Nephron progenitor cell (in vitro differentiated cells): Measurements from ENCODE around the gene RAB9B.

ENCODE experiments used
- DNase-seq: peaks from one replicate; pipeline ENCODE4 v3.0.0; 2021
- H3K27ac Mint-ChIP-seq: 2 replicates; pipeline ENCODE4 v1.8.0; 2021; ENCODE audit warnings: mild to moderate bottlenecking, moderate library complexity, mixed read lengths
- H3K27me3 Mint-ChIP-seq: 2 replicates; pipeline ENCODE4 v1.8.0; 2021; ENCODE audit warnings: mild to moderate bottlenecking, low read depth, mixed read lengths; ENCODE audit not compliant: poor library complexity
- H3K36me3 Mint-ChIP-seq: 2 replicates; pipeline ENCODE4 v1.8.0; 2021; ENCODE audit warnings: low read depth, mixed read lengths
- H3K4me1 Mint-ChIP-seq: 2 replicates; pipeline ENCODE4 v1.8.0; 2021; ENCODE audit warnings: mixed read lengths
- H3K4me3 Mint-ChIP-seq: 2 replicates; pipeline ENCODE4 v1.8.0; 2021; ENCODE audit warnings: mild to moderate bottlenecking, moderate library complexity, mixed read lengths
- H3K9me3 Mint-ChIP-seq: 2 replicates; pipeline ENCODE4 v1.8.0; 2021; ENCODE audit warnings: mild to moderate bottlenecking, moderate library complexity, mixed read lengths
- TF ChIP-seq, protein P1 (sequence below): fragments of 200-600 bp; sonication (generic); IDR thresholded peaks from 2 replicates; pipeline ENCODE4 v1.5.0; 2021; ENCODE audit warnings: antibody characterized with exemption

RAB9B gene

DNA sequence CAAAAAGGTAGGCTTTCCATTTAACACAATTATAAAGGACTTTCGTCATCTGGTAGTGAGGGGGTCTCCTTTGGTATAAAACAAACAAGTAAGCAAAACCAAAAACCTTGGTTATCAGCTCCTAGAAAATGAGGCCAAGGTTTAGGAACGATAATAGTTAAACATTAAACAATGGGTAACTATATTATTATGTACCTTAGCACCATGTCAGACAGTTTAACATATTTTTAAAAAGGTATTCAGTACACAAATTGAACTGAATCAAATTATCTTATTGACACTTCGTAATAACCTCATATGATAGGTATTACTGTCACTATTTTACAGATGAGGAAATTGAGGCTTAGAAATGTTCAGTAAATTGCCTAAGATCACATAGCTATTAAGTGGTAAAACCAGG is 32.1 kb upstream of the RAB9B start:
- Mint-ChIP-seq H3K9me3 (peaks cover 39% of the 10 kb centered on the region), H3K4me3 (no peak overlapping the region), H3K36me3 (peaks cover 10% of the 10 kb centered on the region), H3K27ac (no peak overlapping the region), H3K27me3 (no peaks in the 10 kb centered on the region), H3K4me1 (peaks cover 14% of the 10 kb centered on the region)
- DNase-seq: no peak
- TF ChIP-seq, protein P1, sequence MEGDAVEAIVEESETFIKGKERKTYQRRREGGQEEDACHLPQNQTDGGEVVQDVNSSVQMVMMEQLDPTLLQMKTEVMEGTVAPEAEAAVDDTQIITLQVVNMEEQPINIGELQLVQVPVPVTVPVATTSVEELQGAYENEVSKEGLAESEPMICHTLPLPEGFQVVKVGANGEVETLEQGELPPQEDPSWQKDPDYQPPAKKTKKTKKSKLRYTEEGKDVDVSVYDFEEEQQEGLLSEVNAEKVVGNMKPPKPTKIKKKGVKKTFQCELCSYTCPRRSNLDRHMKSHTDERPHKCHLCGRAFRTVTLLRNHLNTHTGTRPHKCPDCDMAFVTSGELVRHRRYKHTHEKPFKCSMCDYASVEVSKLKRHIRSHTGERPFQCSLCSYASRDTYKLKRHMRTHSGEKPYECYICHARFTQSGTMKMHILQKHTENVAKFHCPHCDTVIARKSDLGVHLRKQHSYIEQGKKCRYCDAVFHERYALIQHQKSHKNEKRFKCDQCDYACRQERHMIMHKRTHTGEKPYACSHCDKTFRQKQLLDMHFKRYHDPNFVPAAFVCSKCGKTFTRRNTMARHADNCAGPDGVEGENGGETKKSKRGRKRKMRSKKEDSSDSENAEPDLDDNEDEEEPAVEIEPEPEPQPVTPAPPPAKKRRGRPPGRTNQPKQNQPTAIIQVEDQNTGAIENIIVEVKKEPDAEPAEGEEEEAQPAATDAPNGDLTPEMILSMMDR: no peak

DNA sequence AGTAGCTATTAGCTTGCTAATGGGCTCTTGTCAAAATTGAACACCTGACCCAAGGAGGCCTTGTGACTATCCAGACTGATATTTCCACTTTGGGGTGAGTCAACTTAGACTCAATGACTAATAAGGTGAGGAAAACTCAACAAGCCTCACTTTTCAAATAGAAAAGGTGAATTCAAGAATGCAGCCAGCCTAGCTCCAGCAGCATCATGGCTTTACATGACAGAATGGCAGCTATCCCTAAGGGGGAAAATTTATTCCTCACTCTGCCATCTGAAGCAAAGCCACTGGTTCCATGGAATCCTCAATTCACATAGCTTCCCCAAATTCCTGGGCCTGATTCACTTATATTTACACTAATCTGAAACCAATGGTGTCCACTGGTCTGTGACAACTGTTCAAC is 29.1 kb upstream of the RAB9B start:
- Mint-ChIP-seq H3K4me3 (no peak overlapping the region), H3K9me3 (peaks cover 33% of the 10 kb centered on the region), H3K27ac (no peak overlapping the region), H3K4me1 (peaks cover 14% of the 10 kb centered on the region), H3K27me3 (peaks cover 10% of the 10 kb centered on the region), H3K36me3 (peaks cover 5% of the 10 kb centered on the region)
- TF ChIP-seq, protein P1: no peak
- no peak for DNase-seq

DNA sequence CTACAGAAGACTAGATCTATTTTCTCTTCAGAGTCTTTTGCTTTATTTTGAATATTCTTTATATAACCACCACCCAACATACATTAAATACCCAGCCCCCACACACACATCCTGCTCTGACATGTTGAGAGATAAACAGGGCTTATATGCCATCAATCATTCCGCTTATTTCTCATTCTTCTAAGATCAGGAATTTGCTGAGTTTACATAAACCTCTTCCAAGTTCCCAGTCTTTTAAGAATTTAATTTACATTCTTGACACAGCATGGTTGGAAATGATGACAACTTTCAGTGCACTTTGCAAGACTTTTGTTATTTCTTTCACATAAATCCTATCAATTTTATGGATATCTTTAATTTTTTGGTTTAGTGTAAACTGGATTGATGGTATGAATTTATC is 17.5 kb upstream of the RAB9B start:
- TF ChIP-seq, protein P1: no peak
- Mint-ChIP-seq H3K9me3 (peaks cover 17% of the 10 kb centered on the region), H3K36me3 (no peaks in the 10 kb centered on the region), H3K4me3 (no peak overlapping the region), H3K27ac (no peak overlapping the region), H3K4me1 (no peaks in the 10 kb centered on the region), H3K27me3 (peaks cover 3% of the 10 kb centered on the region)
- no peak for DNase-seq

DNA sequence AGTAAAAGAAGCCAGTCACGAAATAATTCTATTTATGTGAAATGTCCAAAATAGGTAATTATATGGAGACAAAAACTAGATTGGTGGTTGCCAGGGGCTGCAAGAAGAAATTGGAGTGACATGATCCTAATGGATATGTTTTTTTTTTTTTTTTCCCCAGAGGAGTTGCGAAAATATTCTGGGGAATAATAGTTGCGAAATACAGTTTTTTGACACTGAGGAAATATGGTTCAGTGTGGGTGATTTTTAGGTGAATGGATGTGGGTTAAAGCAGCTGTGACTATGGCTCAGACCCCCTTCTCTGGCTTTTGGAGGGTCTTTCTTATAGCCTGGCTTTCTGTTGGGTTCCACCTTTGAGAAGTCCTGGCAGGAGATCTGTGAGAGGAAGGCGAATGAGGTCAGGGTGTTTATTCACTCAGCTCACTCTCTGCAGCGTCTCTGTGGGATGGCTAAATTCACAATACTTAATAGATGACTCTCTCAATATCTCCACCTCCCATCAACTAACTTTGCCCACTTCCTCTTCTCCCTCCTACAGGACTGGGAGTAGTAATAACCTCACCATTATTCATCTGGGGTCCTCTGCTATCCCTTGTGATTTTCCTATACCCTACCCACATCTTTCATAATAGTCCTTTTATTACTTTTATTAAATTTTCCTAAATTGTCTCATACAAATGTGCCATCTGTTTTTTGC is 15.3 kb upstream of the RAB9B start:
- Mint-ChIP-seq H3K36me3 (no peaks in the 10 kb centered on the region), H3K4me1 (no peaks in the 10 kb centered on the region), H3K9me3 (peaks cover 17% of the 10 kb centered on the region), H3K27me3 (peaks cover 6% of the 10 kb centered on the region), H3K27ac (no peak overlapping the region), H3K4me3 (no peak overlapping the region)
- DNase-seq: no peak
- TF ChIP-seq, protein P1: no peak

DNA sequence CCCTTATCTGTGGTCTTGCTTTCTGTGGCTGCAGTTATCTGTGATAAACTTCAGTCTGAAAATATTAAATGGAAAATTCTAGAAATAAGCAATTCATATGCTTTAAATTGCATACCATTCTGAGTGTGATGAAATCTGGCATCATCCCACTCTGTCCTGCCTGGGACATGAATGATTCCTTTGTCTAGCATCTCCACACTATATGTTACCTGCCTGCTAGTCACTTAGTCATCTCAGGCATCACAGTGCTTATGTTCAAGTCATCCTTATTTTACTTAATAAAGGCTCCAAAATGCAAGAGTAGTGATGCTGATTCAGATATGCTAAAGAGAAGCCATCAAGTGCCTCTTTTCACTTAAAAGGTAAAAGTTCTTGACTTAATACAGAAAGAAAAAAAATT is 14.3 kb upstream of the RAB9B start:
- peaks cover 11% of the 10 kb centered on the region for H3K9me3 Mint-ChIP-seq
- DNase-seq: no peak
- no peak overlapping the region for H3K27ac Mint-ChIP-seq
- no peaks in the 10 kb centered on the region for H3K4me1 Mint-ChIP-seq
- no peak overlapping the region for H3K4me3 Mint-ChIP-seq
- TF ChIP-seq, protein P1: no peak
- H3K36me3 Mint-ChIP-seq: no peaks in the 10 kb centered on the region
- H3K27me3 Mint-ChIP-seq: peaks cover 4% of the 10 kb centered on the region

DNA sequence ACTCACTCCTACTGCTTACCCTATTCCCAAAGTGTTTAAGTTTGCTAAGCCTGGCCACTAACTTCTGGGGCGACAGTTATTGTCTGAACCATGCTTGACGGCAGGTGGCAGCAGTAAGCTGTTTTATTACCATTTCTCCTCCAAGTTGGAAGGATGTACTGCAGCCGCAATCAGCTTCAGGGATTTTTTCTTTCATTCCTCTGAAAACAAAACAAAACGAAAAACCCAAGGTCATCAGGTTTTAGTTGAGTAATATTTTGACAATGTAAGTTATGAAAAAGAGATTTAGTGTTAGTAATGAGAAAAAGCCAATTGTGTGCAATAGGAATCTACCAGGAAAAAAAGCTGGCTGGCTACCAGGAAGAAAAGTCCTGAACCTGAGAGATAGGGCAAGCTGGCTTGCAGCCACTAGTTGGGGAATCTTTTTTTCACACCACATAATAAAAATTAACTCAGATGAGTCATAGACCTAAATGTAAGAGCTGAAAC is 13.2 kb upstream of the RAB9B start:
- Mint-ChIP-seq H3K27me3 (peaks cover 4% of the 10 kb centered on the region), H3K4me1 (no peaks in the 10 kb centered on the region), H3K27ac (no peak overlapping the region), H3K4me3 (peak overlapping the region; percentile 37), H3K9me3 (peaks cover 9% of the 10 kb centered on the region), H3K36me3 (no peaks in the 10 kb centered on the region)
- TF ChIP-seq, protein P1: peak; percentile 49
- DNase-seq: peak; percentile 64
